C4-2B (cell line): ENCODE measurements around the gene TGIF2.

Experiments
- H3K27ac ChIP-seq: fragments of 450-650 bp; 2 replicates; pipeline ENCODE4 v1.5.1; 2017
- CTCF ChIP-seq: fragments of 450-650 bp; conservative IDR thresholded peaks from 2 replicates; pipeline ENCODE4 v1.5.1; 2017; ENCODE audit warnings: mild to moderate bottlenecking
- ZFX ChIP-seq: fragments of 450-650 bp; IDR thresholded peaks from 2 replicates; pipeline ENCODE4 v1.6.1; 2017

Gene TGIF2

GRCh38 chr20:36565520-36565919 is 7.9 kb upstream of the TGIF2 start:
- H3K27ac ChIP-seq = no peak overlapping the region
- TF ChIP-seq ZFX = no peak
- TF ChIP-seq CTCF = no peak

- no peak overlapping the region for H3K27ac ChIP-seq
- no peak for TF ChIP-seq ZFX
- no peak for TF ChIP-seq CTCF
These were observed 3.5 kb upstream of the TGIF2 start for GRCh38 chr20:36569847-36570429.

GRCh38 chr20:36571564-36572504 is 1.6 kb upstream of the TGIF2 start:
- H3K27ac ChIP-seq = no peak overlapping the region
- TF ChIP-seq ZFX (no peak), CTCF (no peak)

- no peak for TF ChIP-seq CTCF
- TF ChIP-seq ZFX = no peak
- no peak overlapping the region for H3K27ac ChIP-seq
These were observed 695 bp upstream of the TGIF2 start for GRCh38 chr20:36572701-36573102.

GRCh38 chr20:36573798-36574365 is 485 bp downstream of the TGIF2 start:
- TF ChIP-seq ZFX = no peak
- H3K27ac ChIP-seq = peak overlapping the region; percentile 71

- peak overlapping the region; percentile 71 for H3K27ac ChIP-seq
- peak; percentile 42; the same call in 1 of the 2 replicates for TF ChIP-seq ZFX
- TF ChIP-seq CTCF = no peak
These were observed 1.2 kb downstream of the TGIF2 start for GRCh38 chr20:36574366-36575135.

- peak overlapping the region; percentile 71 for H3K27ac ChIP-seq
- TF ChIP-seq CTCF (no peak), ZFX (no peak)
These were observed 2.7 kb downstream of the TGIF2 start for GRCh38 chr20:36576081-36576445.
